ENCODE measurements around the gene HOXD12.

Gene HOXD12

GRCh38 chr2:176136374-176137251 lies 37.0 kb downstream of the HOXD12 start:
- DNase-seq: no peak

- no peak for DNase-seq
These were observed 37.6 kb downstream of the HOXD12 start for GRCh38 chr2:176137252-176137580.

- no peak for DNase-seq
These were observed 38.3 kb downstream of the HOXD12 start for GRCh38 chr2:176137906-176138305.

- DNase-seq: no peak
These were observed 38.9 kb downstream of the HOXD12 start for GRCh38 chr2:176138526-176138922.

- DNase-seq: no peak
These were observed 39.5 kb downstream of the HOXD12 start for GRCh38 chr2:176138923-176139660.

- DNase-seq: no peak
These were observed 40.3 kb downstream of the HOXD12 start for GRCh38 chr2:176139661-176140512.

- DNase-seq: peak; percentile 53
These were observed 41.1 kb downstream of the HOXD12 start for GRCh38 chr2:176140513-176141317.

- no peak for DNase-seq
These were observed 42.7 kb downstream of the HOXD12 start for GRCh38 chr2:176142281-176142680.

- DNase-seq: no peak
These were observed 45.7 kb downstream of the HOXD12 start for GRCh38 chr2:176145085-176145969.

GRCh38 chr2:176146101-176146500 lies 46.5 kb downstream of the HOXD12 start:
- DNase-seq: no peak

GRCh38 chr2:176146645-176147044 lies 47.0 kb downstream of the HOXD12 start:
- DNase-seq: no peak

- DNase-seq: no peak
These were observed 47.7 kb downstream of the HOXD12 start for GRCh38 chr2:176147210-176147799.

GRCh38 chr2:176147800-176148496 lies 48.4 kb downstream of the HOXD12 start:
- DNase-seq: no peak

GRCh38 chr2:176148751-176149421 lies 49.3 kb downstream of the HOXD12 start:
- no peak for DNase-seq

- no peak for DNase-seq
These were observed 49.9 kb downstream of the HOXD12 start for GRCh38 chr2:176149481-176149938.

- DNase-seq: no peak
These were observed 50.5 kb downstream of the HOXD12 start for GRCh38 chr2:176149939-176150583.

- DNase-seq: no peak
These were observed 51.2 kb downstream of the HOXD12 start for GRCh38 chr2:176150584-176151441.
